GM18508 (cell line): Measurements from ENCODE around the gene CGNL1.

Experiments used
- ATAC-seq: cut with Tn5 transposase; IDR thresholded peaks from one replicate; pipeline ENCODE4 v1.9.1; 2021; ENCODE audit warnings: moderate number of reproducible peaks; ENCODE audit not compliant: insufficient read depth, unreplicated experiment

CGNL1 gene

GRCh38 chr15:57489122-57489521, 112.8 kb downstream of the CGNL1 start:
- no peak for ATAC-seq

- no peak for ATAC-seq
These were observed 117.0 kb downstream of the CGNL1 start for GRCh38 chr15:57493351-57493750.

GRCh38 chr15:57494581-57494980, 118.3 kb downstream of the CGNL1 start:
- no peak for ATAC-seq

GRCh38 chr15:57495041-57495440, 118.7 kb downstream of the CGNL1 start:
- no peak for ATAC-seq

GRCh38 chr15:57495554-57496165, 119.4 kb downstream of the CGNL1 start:
- no peak for ATAC-seq

- no peak for ATAC-seq
These were observed 120.3 kb downstream of the CGNL1 start for GRCh38 chr15:57496594-57496945.

GRCh38 chr15:57496946-57497869, 120.9 kb downstream of the CGNL1 start:
- no peak for ATAC-seq

GRCh38 chr15:57500256-57500655, 124.0 kb downstream of the CGNL1 start:
- no peak for ATAC-seq

- ATAC-seq, result no peak
These were observed 124.8 kb downstream of the CGNL1 start for GRCh38 chr15:57500979-57501576.

GRCh38 chr15:57502116-57502515, 125.8 kb downstream of the CGNL1 start:
- no peak for ATAC-seq

GRCh38 chr15:57503051-57503702, 126.9 kb downstream of the CGNL1 start:
- ATAC-seq, result no peak

GRCh38 chr15:57503911-57504598, 127.8 kb downstream of the CGNL1 start:
- no peak for ATAC-seq

GRCh38 chr15:57504599-57504940, 128.3 kb downstream of the CGNL1 start:
- ATAC-seq, result no peak

- ATAC-seq, result no peak
These were observed 128.9 kb downstream of the CGNL1 start for GRCh38 chr15:57505056-57505715.

GRCh38 chr15:57505949-57506391, 129.7 kb downstream of the CGNL1 start:
- ATAC-seq, result no peak

- ATAC-seq, result no peak
These were observed 130.1 kb downstream of the CGNL1 start for GRCh38 chr15:57506422-57506821.

GRCh38 chr15:57507111-57507510, 130.8 kb downstream of the CGNL1 start:
- no peak for ATAC-seq

- ATAC-seq, result no peak
These were observed 132.8 kb downstream of the CGNL1 start for GRCh38 chr15:57509126-57509525.

GRCh38 chr15:57509965-57510364, 133.7 kb downstream of the CGNL1 start:
- ATAC-seq, result no peak

- ATAC-seq, result no peak
These were observed 134.3 kb downstream of the CGNL1 start for GRCh38 chr15:57510647-57511046.
